ENCODE measurements around the gene TMEM214.

The TMEM214 gene

GRCh38 chr2:27007416-27008374, 25.1 kb upstream of the TMEM214 start:
- no peak for TF ChIP-seq CTCF (IDR thresholded peaks at IDR 0.05; ENCODE audit: control extremely low read depth, extremely low read depth, low read depth, missing control alignments)
- DNase-seq (ENCODE audit: extremely low spot score) = no peak
- ChIA-PET CTCF (interaction anchor here (1.0 to 5.8 kb wide), 4 partner anchors 9 to 65 kb away, joined by 3 to 22 read pairs (median 7); no protein-coding TSS in a partner anchor), POLR2A (no interaction called here)

- POLR2A ChIA-PET = no interaction called here
- CTCF ChIA-PET = interaction anchor here (12.3 kb wide), 1 partner anchor 47 kb away, joined by 244 read pairs; no protein-coding TSS in a partner anchor
- no peak for DNase-seq (ENCODE audit: extremely low spot score)
- no peak for TF ChIP-seq CTCF (IDR thresholded peaks at IDR 0.05; ENCODE audit: control extremely low read depth, extremely low read depth, low read depth, missing control alignments)
Measured at GRCh38 chr2:27008678-27009077, 24.1 kb upstream of the TMEM214 start.

- TF ChIP-seq CTCF (IDR thresholded peaks at IDR 0.05; ENCODE audit: control extremely low read depth, extremely low read depth, low read depth, missing control alignments) = no peak
- no peak for DNase-seq (ENCODE audit: extremely low spot score)
- CTCF ChIA-PET = interaction anchor here (0.8 to 12.3 kb wide), 3 partner anchors 47 to 72 kb away, joined by 3 to 244 read pairs (median 3); no protein-coding TSS in a partner anchor
- POLR2A ChIA-PET = no interaction called here
Measured at GRCh38 chr2:27009083-27009482, 23.7 kb upstream of the TMEM214 start.

GRCh38 chr2:27009716-27010115, 23.0 kb upstream of the TMEM214 start:
- ChIA-PET CTCF (interaction anchor here (0.8 to 12.3 kb wide), 4 partner anchors 48 to 280 kb away, joined by 3 to 244 read pairs (median 3); no protein-coding TSS in a partner anchor), POLR2A (no interaction called here)
- no peak for DNase-seq (ENCODE audit: extremely low spot score)
- no peak for TF ChIP-seq CTCF (IDR thresholded peaks at IDR 0.05; ENCODE audit: control extremely low read depth, extremely low read depth, low read depth, missing control alignments)

- no peak for TF ChIP-seq CTCF (IDR thresholded peaks at IDR 0.05; ENCODE audit: control extremely low read depth, extremely low read depth, low read depth, missing control alignments)
- ChIA-PET POLR2A (no interaction called here), CTCF (interaction anchor here (1.2 to 12.3 kb wide), 3 partner anchors 48 to 280 kb away, joined by 3 to 244 read pairs (median 3); no protein-coding TSS in a partner anchor)
- DNase-seq (ENCODE audit: extremely low spot score) = no peak
Measured at GRCh38 chr2:27010139-27010538, 22.6 kb upstream of the TMEM214 start.

- ChIA-PET CTCF (interaction anchor here (1.4 to 12.3 kb wide), 2 partner anchors 17 to 52 kb away, joined by 3 to 244 read pairs; no protein-coding TSS in a partner anchor), POLR2A (interaction anchor here (0.6 kb wide), 1 partner anchor 239 kb away, joined by 3 read pairs; no protein-coding TSS in a partner anchor)
- TF ChIP-seq CTCF (IDR thresholded peaks at IDR 0.05; ENCODE audit: control extremely low read depth, extremely low read depth, low read depth, missing control alignments) = no peak
- no peak for DNase-seq (ENCODE audit: extremely low spot score)
Measured at GRCh38 chr2:27013738-27014137, 19.0 kb upstream of the TMEM214 start.
